ENCODE results near the gene BRI3.

GRCh38 chr7:98309566-98309965, 28.1 kb downstream of the BRI3 start:
- TF ChIP-seq CTCF (IDR thresholded peaks at IDR 0.05) (no peak), POLR2A (IDR thresholded peaks at IDR 0.05) (no peak)
